BE2C (cell line): Measurements from ENCODE around the gene SIX2.
A peak's percentile ranks its signal among the peaks of the same experiment; 100 is the strongest.

ENCODE experiments used
- DNase-seq: peaks from one replicate; pipeline ENCODE4 v3.0.0-alpha.2; 2020
- H3K27me3 ChIP-seq: fragments of 250-450 bp; sonication (Bioruptor Pico); 2 replicates; pipeline ENCODE4 v1.5.1; 2020; ENCODE audit warnings: mild to moderate bottlenecking
- H3K36me3 ChIP-seq: fragments of 250-450 bp; sonication (Bioruptor Pico); 2 replicates; pipeline ENCODE4 v1.5.1; 2020; ENCODE audit warnings: mild to moderate bottlenecking
- H3K4me1 ChIP-seq: fragments of 250-450 bp; sonication (Bioruptor Pico); 2 replicates; pipeline ENCODE4 v1.5.1; 2020
- H3K4me3 ChIP-seq: 2 replicates; pipeline ENCODE4 v1.5.1; 2011; ENCODE audit warnings: low read depth, low read length
- H3K9me3 ChIP-seq: fragments of 250-450 bp; sonication (Bioruptor Pico); 2 replicates; pipeline ENCODE4 v1.5.1; 2020
- CTCF ChIP-seq: IDR thresholded peaks from 2 replicates; pipeline ENCODE4 v1.5.1; 2012; ENCODE audit warnings: mild to moderate bottlenecking, low read depth, low read length

SIX2 gene

GRCh38 chr2:44994377-44994776, 14.9 kb downstream of the SIX2 start:
- Histone ChIP-seq H3K4me1 (no peaks in the 10 kb centered on the region), H3K4me3 (no peak overlapping the region), H3K9me3 (no peaks in the 10 kb centered on the region), H3K36me3 (no peaks in the 10 kb centered on the region), H3K27me3 (no peaks in the 10 kb centered on the region)
- no peak for DNase-seq
- no peak for TF ChIP-seq CTCF

- H3K27me3 ChIP-seq: no peaks in the 10 kb centered on the region
- TF ChIP-seq CTCF: no peak
- no peaks in the 10 kb centered on the region for H3K9me3 ChIP-seq
- H3K4me3 ChIP-seq: no peak overlapping the region
- H3K36me3 ChIP-seq: no peaks in the 10 kb centered on the region
- no peak for DNase-seq
- H3K4me1 ChIP-seq: no peaks in the 10 kb centered on the region
Observed at GRCh38 chr2:44989176-44989575, 20.1 kb downstream of the SIX2 start.

GRCh38 chr2:44983836-44984604, 25.2 kb downstream of the SIX2 start:
- no peaks in the 10 kb centered on the region for H3K9me3 ChIP-seq
- H3K4me3 ChIP-seq: no peak overlapping the region
- TF ChIP-seq CTCF: no peak
- H3K27me3 ChIP-seq: no peaks in the 10 kb centered on the region
- DNase-seq: no peak
- H3K4me1 ChIP-seq: no peaks in the 10 kb centered on the region; the same call in 1 of the 2 replicates
- H3K36me3 ChIP-seq: no peaks in the 10 kb centered on the region

GRCh38 chr2:44981714-44982108, 27.5 kb downstream of the SIX2 start:
- Histone ChIP-seq H3K9me3 (no peaks in the 10 kb centered on the region), H3K27me3 (no peaks in the 10 kb centered on the region), H3K4me3 (no peak overlapping the region), H3K36me3 (no peaks in the 10 kb centered on the region), H3K4me1 (no peaks in the 10 kb centered on the region; the same call in 1 of the 2 replicates)
- DNase-seq: peak; percentile 83
- TF ChIP-seq CTCF: peak; percentile 92

- TF ChIP-seq CTCF: no peak
Observed at GRCh38 chr2:44980751-44981713, 28.2 kb downstream of the SIX2 start.

GRCh38 chr2:44979581-44979980, 29.7 kb downstream of the SIX2 start:
- TF ChIP-seq CTCF: no peak

More at GRCh38 chr2:44980751-44981713, 28.2 kb downstream of the SIX2 start:
- no peak overlapping the region for H3K4me3 ChIP-seq
- H3K9me3 ChIP-seq: no peaks in the 10 kb centered on the region
- no peaks in the 10 kb centered on the region for H3K36me3 ChIP-seq
- DNase-seq: no peak
- no peaks in the 10 kb centered on the region for H3K27me3 ChIP-seq
- no peaks in the 10 kb centered on the region; the same call in 1 of the 2 replicates for H3K4me1 ChIP-seq

More at GRCh38 chr2:44979581-44979980, 29.7 kb downstream of the SIX2 start:
- Histone ChIP-seq H3K9me3 (no peaks in the 10 kb centered on the region), H3K27me3 (no peaks in the 10 kb centered on the region), H3K36me3 (no peaks in the 10 kb centered on the region), H3K4me1 (no peaks in the 10 kb centered on the region; the same call in 1 of the 2 replicates), H3K4me3 (no peak overlapping the region)
- DNase-seq: no peak
